Kidney epithelial cell (primary cell): ENCODE measurements around the gene C5orf22. TPM values are rescaled to one million over a fixed set of nuclear protein-coding genes. Genes with fewer than 3 reads are reported as not detected.

Experiments used
- DNase-seq: peaks from one replicate; pipeline ENCODE4 v3.0.0-alpha.2; 2010; ENCODE audit warnings: low read depth
- H3K27me3 ChIP-seq: 2 replicates; pipeline ENCODE4 v1.6.0; 2011; ENCODE audit warnings: low read length; ENCODE audit not compliant: control insufficient read depth, insufficient read depth
- H3K36me3 ChIP-seq: 2 replicates; pipeline ENCODE4 v1.5.1; 2011; ENCODE audit warnings: low read length; ENCODE audit not compliant: control insufficient read depth, insufficient read depth
- H3K4me3 ChIP-seq: 2 replicates; pipeline ENCODE4 v1.5.1; 2011; ENCODE audit warnings: low read depth, mild to moderate bottlenecking, control low read depth, low read length
- total RNA-seq: library from RNA; depleted of rRNA; stranded (reverse); fragments of >200 nt; gene quantifications from 2 replicates; pipeline ENCODE4 v1.2.3, GENCODE V29; 2015
- TF ChIP-seq, protein P1 (sequence below): IDR thresholded peaks from 2 replicates; pipeline ENCODE4 v1.5.1; 2011; ENCODE audit warnings: mild to moderate bottlenecking, moderate library complexity, low read length, control low read depth, inconsistent platforms; ENCODE audit not compliant: insufficient read depth, poor library complexity, severe bottlenecking

The C5orf22 gene
- total RNA-seq, 1 donor from 2014 or later: 23.7 TPM

DNA sequence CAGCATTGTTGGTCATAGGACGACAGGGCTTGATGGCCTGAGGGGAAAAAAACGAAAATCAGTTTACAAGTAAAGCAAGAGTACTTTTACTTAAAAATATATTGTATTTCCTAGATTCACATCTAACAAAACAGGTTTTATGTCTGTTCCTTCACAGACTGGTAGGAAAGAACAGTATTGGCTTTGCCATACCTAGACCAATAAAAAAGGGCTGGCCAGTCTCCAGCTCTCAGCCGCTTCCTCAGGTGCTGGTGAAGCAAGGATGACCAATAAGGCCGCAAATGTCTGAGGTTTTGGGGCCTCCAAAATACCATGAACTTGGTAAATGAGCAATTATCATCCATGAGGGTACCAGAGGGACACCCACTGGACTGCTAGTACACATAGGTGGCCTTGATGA is 36.8 kb upstream of the C5orf22 start:
- TF ChIP-seq, protein P1, sequence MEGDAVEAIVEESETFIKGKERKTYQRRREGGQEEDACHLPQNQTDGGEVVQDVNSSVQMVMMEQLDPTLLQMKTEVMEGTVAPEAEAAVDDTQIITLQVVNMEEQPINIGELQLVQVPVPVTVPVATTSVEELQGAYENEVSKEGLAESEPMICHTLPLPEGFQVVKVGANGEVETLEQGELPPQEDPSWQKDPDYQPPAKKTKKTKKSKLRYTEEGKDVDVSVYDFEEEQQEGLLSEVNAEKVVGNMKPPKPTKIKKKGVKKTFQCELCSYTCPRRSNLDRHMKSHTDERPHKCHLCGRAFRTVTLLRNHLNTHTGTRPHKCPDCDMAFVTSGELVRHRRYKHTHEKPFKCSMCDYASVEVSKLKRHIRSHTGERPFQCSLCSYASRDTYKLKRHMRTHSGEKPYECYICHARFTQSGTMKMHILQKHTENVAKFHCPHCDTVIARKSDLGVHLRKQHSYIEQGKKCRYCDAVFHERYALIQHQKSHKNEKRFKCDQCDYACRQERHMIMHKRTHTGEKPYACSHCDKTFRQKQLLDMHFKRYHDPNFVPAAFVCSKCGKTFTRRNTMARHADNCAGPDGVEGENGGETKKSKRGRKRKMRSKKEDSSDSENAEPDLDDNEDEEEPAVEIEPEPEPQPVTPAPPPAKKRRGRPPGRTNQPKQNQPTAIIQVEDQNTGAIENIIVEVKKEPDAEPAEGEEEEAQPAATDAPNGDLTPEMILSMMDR: no peak
- H3K4me3 ChIP-seq: no peak overlapping the region
- peaks cover 5% of the 10 kb centered on the region for H3K36me3 ChIP-seq

DNA sequence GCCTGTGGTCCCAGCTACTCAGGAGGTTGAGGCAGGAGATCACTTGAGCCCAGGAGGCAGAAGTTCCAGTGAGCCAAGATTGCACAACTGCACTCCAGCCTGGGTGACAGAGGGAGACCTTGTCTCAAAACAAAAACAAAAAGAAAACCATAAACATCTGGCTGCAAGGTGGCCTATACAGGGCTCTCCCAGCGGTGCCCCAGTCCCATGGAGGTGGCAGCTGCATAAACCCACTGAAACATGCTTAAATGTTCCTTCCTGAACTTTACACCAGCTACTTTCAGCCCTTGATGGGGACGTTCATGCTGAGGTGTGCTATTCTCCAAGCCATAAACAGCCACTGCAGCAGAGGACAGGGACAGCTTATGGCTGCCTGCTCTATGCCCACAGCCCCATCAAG is 35.8 kb upstream of the C5orf22 start:
- TF ChIP-seq, protein P1: no peak
- peaks cover 5% of the 10 kb centered on the region for H3K36me3 ChIP-seq
- H3K4me3 ChIP-seq: no peak overlapping the region
- no peak for DNase-seq
- H3K27me3 ChIP-seq: no peaks in the 10 kb centered on the region

More for the DNA sequence above, 36.8 kb upstream of the C5orf22 start:
- no peak for DNase-seq
- H3K27me3 ChIP-seq: no peaks in the 10 kb centered on the region

- TF ChIP-seq, protein P1: no peak
- Histone ChIP-seq H3K36me3 (peaks cover 5% of the 10 kb centered on the region), H3K4me3 (no peak overlapping the region), H3K27me3 (no peaks in the 10 kb centered on the region)
- DNase-seq: no peak
These were observed 35.2 kb upstream of the C5orf22 start for GRCh38 chr5:31496891-31497290.

- no peak for DNase-seq
- TF ChIP-seq, protein P1: no peak
- Histone ChIP-seq H3K36me3 (peaks cover 5% of the 10 kb centered on the region), H3K4me3 (no peak overlapping the region), H3K27me3 (no peaks in the 10 kb centered on the region)
These were observed 31.8 kb upstream of the C5orf22 start for GRCh38 chr5:31500256-31500655.

GRCh38 chr5:31502506-31502905 is 29.6 kb upstream of the C5orf22 start:
- no peak for DNase-seq
- Histone ChIP-seq H3K36me3 (no peaks in the 10 kb centered on the region), H3K4me3 (no peak overlapping the region), H3K27me3 (no peaks in the 10 kb centered on the region)
- TF ChIP-seq, protein P1: no peak

- H3K27me3 ChIP-seq: no peaks in the 10 kb centered on the region
- no peak for DNase-seq
- H3K4me3 ChIP-seq: no peak overlapping the region
- TF ChIP-seq, protein P1: no peak
- H3K36me3 ChIP-seq: no peaks in the 10 kb centered on the region
These were observed 27.6 kb upstream of the C5orf22 start for GRCh38 chr5:31504529-31504928.
